Kidney (tissue), 14 donors: ENCODE measurements around the gene TMEM255B. TPM values are rescaled to one million over a fixed set of nuclear protein-coding genes. Genes with fewer than 3 reads are reported as not detected.

Experiments used
- DNase-seq, 5 donors: peaks; one replicate each; pipeline ENCODE4 v3.0.0-alpha.2; 2013 to 2020
- FAIRE-seq: peaks from 2 replicates; lab custom pipeline; 2012; peaks lifted over from hg19 to GRCh38; lab: Jason Lieb, UNC
- H3K27ac ChIP-seq, 2 donors: one replicate each; pipeline ENCODE4 v1.7.0; 2013; ENCODE audit warnings: low read depth in 2 of 2, low read length in 2 of 2, inconsistent platforms in 1 of 2
- H3K27me3 ChIP-seq: one replicate; pipeline ENCODE4 v1.7.1; 2013; ENCODE audit warnings: low read length, inconsistent platforms; ENCODE audit not compliant: control insufficient read depth, insufficient read depth
- H3K36me3 ChIP-seq, 3 donors: one replicate each; pipeline versions ENCODE4 v1.7.0 to v1.7.1; 2013; ENCODE audit warnings: low read length in 3 of 3, control low read depth in 1 of 3, inconsistent platforms in 1 of 3; ENCODE audit not compliant: insufficient read depth in 3 of 3, control insufficient read depth in 2 of 3
- H3K4me1 ChIP-seq, 3 donors: one replicate each; pipeline versions ENCODE4 v1.7.0 to v1.7.1; 2013; ENCODE audit warnings: low read length in 3 of 3, inconsistent platforms in 1 of 3, low read depth in 1 of 3; ENCODE audit not compliant: control insufficient read depth in 2 of 3, insufficient read depth in 2 of 3
- H3K4me3 ChIP-seq, 3 donors: one replicate each; pipeline versions ENCODE4 v1.7.0 to v1.8.1; 2013; ENCODE audit warnings: low read length in 3 of 3, control low read depth in 1 of 3, inconsistent platforms in 1 of 3
- H3K9ac ChIP-seq, 3 donors: one replicate each; pipeline versions ENCODE4 v1.7.0 to v1.7.1; 2013; ENCODE audit warnings: low read length in 3 of 3, control low read depth in 1 of 3, inconsistent platforms in 1 of 3
- H3K9me3 ChIP-seq, 3 donors: one replicate each; pipeline versions ENCODE4 v1.7.0 to v1.7.1; 2013; ENCODE audit warnings: low read length in 3 of 3, control low read depth in 1 of 3, inconsistent platforms in 1 of 3; ENCODE audit not compliant: control insufficient read depth in 2 of 3, insufficient read depth in 1 of 3
- CTCF ChIP-seq: IDR thresholded peaks from 3 replicates; pipeline ENCODE4 v1.5.1; 2012; ENCODE audit warnings: mild to moderate bottlenecking, moderate library complexity, borderline replicate concordance; ENCODE audit not compliant: insufficient read depth; ENCODE audit errors: extremely low read depth
- intact Hi-C: fragments of 100-400 bp; cut with DNase I; formaldehyde crosslinking; loops from one replicate; pipeline ENCODE4 v1.11.1; 2022
- polyA plus RNA-seq: library from polyadenylated mRNA; stranded (reverse); fragments of 350-450 nt; fragmentation: Illumina TruSeq; extraction: RNeasy Lipid Tissue Mini Kit (QIAGEN cat#74804); gene quantifications from one replicate; pipeline ENCODE4 v1.2.3, GENCODE V29; 2014; ENCODE audit warnings: low read depth, low replicate concordance; ENCODE audit not compliant: insufficient read depth
- total RNA-seq: library from RNA; stranded (reverse); fragmentation: NEBNext Ultra II Directional; extraction: Animal tissue kit (Norgen Biotek cat#: 25700); gene quantifications from one replicate; pipeline ENCODE4 v1.2.1, GENCODE V29; 2021
- donor health status: control.
- donor health status: control.
- donor health status: control.
- donor health status: control.
- donor health status: control.
- donor health status: DM: yes; HTN: yes; CAD: no.
- donor health status: Normal renal cell carcinoma (clear cell type).

The TMEM255B gene
- total and polyA plus RNA-seq, 2 donors from 2014 or later, result 11.9 to 29.3 TPM

DNA sequence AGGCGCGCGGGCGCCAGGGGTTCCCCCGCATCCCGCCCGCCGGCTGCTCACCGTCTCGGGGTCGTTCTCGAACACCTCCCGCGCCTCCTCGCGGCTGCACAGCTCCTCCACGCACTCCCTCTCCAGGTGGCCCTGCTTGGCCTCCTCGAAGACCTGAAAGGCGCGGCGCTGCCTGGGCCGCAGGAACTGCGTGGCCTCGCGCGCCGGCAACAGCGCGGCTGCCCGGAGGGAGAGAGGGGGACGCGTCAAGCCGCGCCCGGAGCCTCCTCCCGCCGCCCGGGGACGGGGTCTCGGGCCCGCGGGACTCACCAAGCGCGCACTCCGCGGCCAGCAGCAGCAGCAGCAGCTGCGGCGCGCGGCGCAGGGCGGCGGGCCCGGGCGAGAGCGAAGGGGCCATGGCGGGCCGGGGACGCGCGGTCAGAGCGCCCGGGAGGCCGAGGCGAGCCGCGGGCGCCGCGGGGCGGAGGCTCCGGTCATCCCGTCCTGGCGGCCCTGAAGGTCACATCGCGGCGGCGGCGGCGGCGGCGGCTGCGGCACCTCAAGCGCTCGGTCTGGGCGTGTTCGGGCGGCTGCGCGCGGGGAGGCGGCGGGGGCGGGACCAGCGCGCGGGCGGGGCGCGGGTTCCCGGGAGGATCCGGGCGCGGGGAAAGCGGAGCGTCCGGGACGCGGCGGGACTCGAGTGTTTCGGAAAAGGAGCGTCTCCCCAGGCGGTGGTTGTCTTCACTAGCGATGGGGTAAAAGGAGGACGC lies 104.7 kb downstream of the TMEM255B start, which contains the start of gene GAS6:
Gene GAS6 (minus strand): TSS at position 553 of the 749 bp plus-strand sequence. CDS start 156 bp downstream, at position 397.
- H3K4me1 ChIP-seq, result peaks cover 0 to 38% (median 11%) of the 10 kb centered on the region in 3 donors
- H3K36me3 ChIP-seq, result peaks cover 2 to 9% (median 6%) of the 10 kb centered on the region in 3 donors
- H3K27me3 ChIP-seq, result peaks cover 5% of the 10 kb centered on the region
- intact Hi-C loops, result no loop called here
- peak; percentile 38 to 83 (median 62) for DNase-seq
- FAIRE-seq, result no peak
- H3K4me3 ChIP-seq, result peak within 1 kb of the TSS; percentile 58 to 86 (median 77)
- peak within 1 kb of the TSS; percentile 72 to 76 for H3K27ac ChIP-seq
- TF ChIP-seq CTCF, result no peak
- H3K9me3 ChIP-seq, result peaks cover 0 to 6% (median 0%) of the 10 kb centered on the region in 3 donors
- peak within 1 kb of the TSS; percentile 35 to 82 (median 73) for H3K9ac ChIP-seq

DNA sequence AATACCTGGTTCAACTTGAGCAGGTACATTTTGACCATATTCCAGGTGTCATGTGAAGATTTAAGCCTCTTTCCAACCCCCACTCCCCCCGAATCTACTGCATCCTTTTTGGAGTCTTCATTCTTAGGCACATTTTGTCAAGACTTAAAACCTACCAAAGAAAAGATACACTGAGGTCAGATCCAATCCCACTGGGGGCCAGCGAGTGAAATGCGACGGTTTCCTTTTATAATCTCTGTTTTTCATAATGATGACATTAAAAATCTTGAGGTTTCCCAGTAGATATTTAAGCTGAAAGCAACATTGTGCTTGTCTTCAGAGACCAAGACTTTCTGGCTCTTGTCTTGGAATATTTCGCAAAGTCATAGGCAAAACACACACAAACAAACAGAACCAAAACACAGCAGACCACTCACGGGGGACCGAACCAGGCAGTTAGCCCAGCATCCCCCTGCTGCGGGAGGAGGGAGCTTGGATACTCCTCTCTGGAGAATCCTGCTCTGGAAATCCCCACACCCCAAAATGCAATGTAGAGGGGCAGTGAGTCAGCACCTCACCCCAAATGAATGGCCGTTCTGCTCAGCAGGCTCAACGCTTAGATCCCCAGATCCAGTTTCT lies 105.4 kb downstream of the TMEM255B start:
- Histone ChIP-seq H3K36me3 (peaks cover 1 to 3% (median 2%) of the 10 kb centered on the region in 3 donors), H3K27me3 (peaks cover 5% of the 10 kb centered on the region), H3K27ac (peak overlapping the region; percentile 51 to 65), H3K4me3 (peak overlapping the region; percentile 58 to 86 (median 77)), H3K9me3 (peaks cover 0 to under 1% (median 0%) of the 10 kb centered on the region in 3 donors), H3K9ac (peak overlapping the region; percentile 35 to 82 (median 73)), H3K4me1 (peaks cover 0 to 31% (median 11%) of the 10 kb centered on the region in 3 donors)
- FAIRE-seq (no peak), DNase-seq (peak in 2 of 5 donors; percentile 8 to 37)
- intact Hi-C loops, result no loop called here
- TF ChIP-seq CTCF, result no peak

DNA sequence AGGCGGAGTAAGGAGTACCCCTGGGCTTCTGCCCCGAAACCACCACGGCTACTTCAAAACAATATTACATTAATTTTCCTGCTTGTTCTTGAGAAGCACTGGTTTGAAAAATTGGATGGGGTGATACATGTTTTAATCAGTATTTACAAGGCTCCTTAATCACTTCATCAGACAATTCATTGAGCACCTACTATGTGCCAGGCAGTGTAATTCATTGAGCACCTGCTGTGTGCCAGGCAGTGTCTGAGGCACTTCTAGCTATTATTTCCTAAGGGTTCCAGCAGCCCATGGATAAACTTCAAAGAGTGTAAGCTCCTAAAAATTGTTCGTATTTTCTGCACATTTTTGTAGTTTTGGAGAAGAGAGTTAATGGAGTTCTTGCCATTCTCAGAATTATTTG lies 106.4 kb downstream of the TMEM255B start:
- peaks cover 5% of the 10 kb centered on the region for H3K27me3 ChIP-seq
- DNase-seq (no peak), FAIRE-seq (no peak)
- H3K36me3 ChIP-seq, result no peaks in the 10 kb centered on the region
- no peaks in the 10 kb centered on the region for H3K9me3 ChIP-seq
- no peak overlapping the region for H3K9ac ChIP-seq
- TF ChIP-seq CTCF, result no peak
- H3K27ac ChIP-seq, result no peak overlapping the region
- intact Hi-C loops, result no loop called here
- H3K4me1 ChIP-seq, result peaks cover 0 to 22% (median 11%) of the 10 kb centered on the region in 3 donors
- no peak overlapping the region for H3K4me3 ChIP-seq

Other genes with a start within 250 kb of the TMEM255B start
- 46.9 TPM for gene TFDP1, start 174.5 kb upstream of the TMEM255B start, total RNA-seq
- gene TFDP1, start 174.5 kb upstream of the TMEM255B start, polyA plus RNA-seq, result 33.8 TPM
- gene ATP4B, start 101.0 kb upstream of the TMEM255B start, total RNA-seq, result 0.16 TPM
- gene ATP4B, start 101.0 kb upstream of the TMEM255B start, polyA plus RNA-seq, result 0.45 TPM
- gene GRK1, start 92.0 kb upstream of the TMEM255B start, total RNA-seq, result not detected
- not detected for gene GRK1, start 92.0 kb upstream of the TMEM255B start, polyA plus RNA-seq
- gene GAS6, start 104.8 kb downstream of the TMEM255B start, total RNA-seq, result 83.5 TPM
- gene GAS6, start 104.8 kb downstream of the TMEM255B start, polyA plus RNA-seq, result 135 TPM
- 1.1 TPM for gene C13orf46, start 214.8 kb downstream of the TMEM255B start, total RNA-seq
- not detected for gene C13orf46, start 214.8 kb downstream of the TMEM255B start, polyA plus RNA-seq